CD14-positive monocyte (primary cell): ENCODE results near the gene STK33. TPM values are rescaled to one million over a fixed set of nuclear protein-coding genes. Genes with fewer than 3 reads are reported as not detected.

Experiments
- DNase-seq, 3 donors: peaks; one replicate each; pipeline ENCODE4 v3.0.0-alpha.2; 2011 to 2022
- H2AFZ ChIP-seq: 2 replicates; pipeline ENCODE4 v1.6.0; 2012; ENCODE audit warnings: mild to moderate bottlenecking, low read depth, low read length, inconsistent platforms; ENCODE audit not compliant: insufficient read depth, poor library complexity, severe bottlenecking
- H3K27ac ChIP-seq, 2 donors: 1 replicate in 1 of 2; 2 replicates in 1 of 2; pipeline ENCODE4 v1.5.1; 2012 to 2013; ENCODE audit warnings: low read length in 2 of 2, control low read depth in 1 of 2, inconsistent platforms in 1 of 2, low read depth in 1 of 2, mild to moderate bottlenecking in 1 of 2
- H3K27me3 ChIP-seq, 2 donors: one replicate each; pipeline versions ENCODE4 v1.6.0 to v1.6.1; 2011 to 2013; ENCODE audit warnings: low read length in 2 of 2; ENCODE audit not compliant: control insufficient read depth in 2 of 2, insufficient read depth in 2 of 2
- H3K36me3 ChIP-seq, 2 donors: replicated peaks in 1 of 2; 1 replicate in 1 of 2; 2 replicates in 1 of 2; pipeline versions ENCODE4 v1.5.1 to v1.6.1; 2012 to 2013; ENCODE audit warnings: low read length in 2 of 2, control low read depth in 1 of 2, inconsistent platforms in 1 of 2, mild to moderate bottlenecking in 1 of 2; ENCODE audit not compliant: insufficient read depth in 2 of 2, control insufficient read depth in 1 of 2
- H3K4me1 ChIP-seq, 2 donors: 1 replicate in 1 of 2; 2 replicates in 1 of 2; pipeline versions ENCODE4 v1.5.1 to v1.6.1; 2012 to 2013; ENCODE audit warnings: low read length in 2 of 2, control low read depth in 1 of 2, inconsistent platforms in 1 of 2, mild to moderate bottlenecking in 1 of 2, moderate library complexity in 1 of 2; ENCODE audit not compliant: insufficient read depth in 2 of 2, control insufficient read depth in 1 of 2
- H3K4me2 ChIP-seq: replicated peaks from 2 replicates; pipeline ENCODE3; 2012; ENCODE audit warnings: low read length, moderate library complexity, mild to moderate bottlenecking; ENCODE audit not compliant: poor library complexity, severe bottlenecking; ENCODE audit errors: extremely low read depth
- H3K4me3 ChIP-seq, 3 experiments: fragments of 200-600 bp in 1 of 3; sonication (generic) in 1 of 3; replicated peaks in 1 of 3; 1 replicate in 2 of 3; 2 replicates in 1 of 3; pipeline ENCODE4 v1.5.1; 2011 to 2013; ENCODE audit warnings: low read length in 3 of 3, mild to moderate bottlenecking in 3 of 3, control low read depth in 2 of 3, low read depth in 2 of 3, inconsistent platforms in 1 of 3, moderate library complexity in 1 of 3
- H3K79me2 ChIP-seq: 2 replicates; pipeline ENCODE4 v1.6.0; 2012; ENCODE audit warnings: mild to moderate bottlenecking, control low read depth, inconsistent platforms, low read length, moderate library complexity; ENCODE audit not compliant: insufficient read depth
- H3K9ac ChIP-seq: 2 replicates; pipeline ENCODE4 v1.6.0; 2017; ENCODE audit warnings: low read length, mild to moderate bottlenecking; ENCODE audit not compliant: insufficient read depth, poor library complexity, severe bottlenecking
- H3K9me3 ChIP-seq, 2 donors: replicated peaks in 1 of 2; 1 replicate in 1 of 2; 2 replicates in 1 of 2; pipeline versions ENCODE4 v1.5.1 to v1.6.1; 2012 to 2013; ENCODE audit warnings: low read length in 2 of 2, control low read depth in 1 of 2; ENCODE audit not compliant: control insufficient read depth in 1 of 2, insufficient read depth in 1 of 2
- H4K20me1 ChIP-seq: 2 replicates; pipeline ENCODE4 v1.6.0; 2012; ENCODE audit warnings: mild to moderate bottlenecking, low read length, control low read depth, moderate library complexity; ENCODE audit not compliant: insufficient read depth
- H3K27ac Mint-ChIP-seq, 7 donors: one replicate each; pipeline ENCODE4 v1.8.0; 2020; ENCODE audit warnings: mild to moderate bottlenecking in 7 of 7, mixed read lengths in 7 of 7, moderate library complexity in 6 of 7, inconsistent platforms in 2 of 7
- H3K27me3 Mint-ChIP-seq, 3 donors: one replicate each; pipeline ENCODE4 v1.8.0; 2021 to 2022; ENCODE audit warnings: low read depth in 3 of 3, mild to moderate bottlenecking in 3 of 3, mixed read lengths in 3 of 3, moderate library complexity in 3 of 3, inconsistent platforms in 1 of 3
- H3K36me3 Mint-ChIP-seq, 2 donors: one replicate each; pipeline ENCODE4 v1.8.0; 2020; ENCODE audit warnings: mixed read lengths in 2 of 2, inconsistent platforms in 1 of 2, mild to moderate bottlenecking in 1 of 2
- H3K4me1 Mint-ChIP-seq: one replicate; pipeline ENCODE4 v1.8.0; 2020; ENCODE audit warnings: mild to moderate bottlenecking, mixed read lengths
- H3K4me3 Mint-ChIP-seq, 2 donors: one replicate each; pipeline ENCODE4 v1.8.0; 2020; ENCODE audit warnings: mild to moderate bottlenecking in 2 of 2, mixed read lengths in 2 of 2, moderate library complexity in 1 of 2
- H3K9me3 Mint-ChIP-seq, 7 donors: one replicate each; pipeline ENCODE4 v1.8.0; 2020 to 2022; ENCODE audit warnings: mixed read lengths in 7 of 7, mild to moderate bottlenecking in 6 of 7, moderate library complexity in 6 of 7, inconsistent platforms in 2 of 7
- WGBS: methylation state at CpG from one replicate; pipeline ENCODE4 v1.1.5; 2013; ENCODE audit warnings: missing lambda C conversion rate; ENCODE audit not compliant: insufficient coverage; 5-methylcytosine and 5-hydroxymethylcytosine counted together
- intact Hi-C, 2 donors: fragments of 100-400 bp; cut with micrococcal nuclease; formaldehyde crosslinking; loops; one replicate each; pipeline versions ENCODE4 v1.15.0 to v1.15.1; 2023
- polyA plus RNA-seq, 3 donors: library from polyadenylated mRNA; depleted of rRNA in 1 of 3; unstranded in 2 of 3; stranded (reverse) in 1 of 3; fragments of 300-500 nt in 2 of 3; fragments of >200 nt in 1 of 3; fragmentation: Illumina TruSeq in 2 of 3; gene quantifications; 1 replicate in 2 of 3; 2 replicates in 1 of 3; pipeline ENCODE4 v1.2.3, GENCODE V29; 2012 to 2021
- TF ChIP-seq, protein P1 (sequence below): fragments of 200-600 bp; IDR thresholded peaks from one replicate; pipeline ENCODE4 v1.8.0; 2022; ENCODE audit warnings: antibody characterized with exemption, mild to moderate bottlenecking

STK33 gene
- polyA plus RNA-seq, 3 donors, result not detected

- Histone ChIP-seq H4K20me1 (no peaks in the 10 kb centered on the region), H3K9ac (no peak overlapping the region), H2AFZ (no peak overlapping the region), H3K4me2 (no peak overlapping the region), H3K9me3 (no peaks in the 10 kb centered on the region), H3K36me3 (no peaks in the 10 kb centered on the region), H3K4me1 (peaks cover 5 to 10% of the 10 kb centered on the region in 2 donors), H3K79me2 (no peaks in the 10 kb centered on the region), H3K4me3 (no peak overlapping the region), H3K27ac (no peak overlapping the region), H3K27me3 (peaks cover 9% of the 10 kb centered on the region in 2 donors)
- Mint-ChIP-seq H3K27me3 (peaks cover 10 to 15% (median 14%) of the 10 kb centered on the region in 3 donors), H3K27ac (no peak overlapping the region), H3K4me3 (no peak overlapping the region), H3K4me1 (peaks cover 8% of the 10 kb centered on the region), H3K9me3 (peaks cover 0 to 2% (median 0%) of the 10 kb centered on the region in 7 donors), H3K36me3 (no peaks in the 10 kb centered on the region)
- intact Hi-C loops, result no loop called here
- no CpG with 5 or more reads among the region's 1 CpG for WGBS
- no peak for DNase-seq
- TF ChIP-seq, protein P1, sequence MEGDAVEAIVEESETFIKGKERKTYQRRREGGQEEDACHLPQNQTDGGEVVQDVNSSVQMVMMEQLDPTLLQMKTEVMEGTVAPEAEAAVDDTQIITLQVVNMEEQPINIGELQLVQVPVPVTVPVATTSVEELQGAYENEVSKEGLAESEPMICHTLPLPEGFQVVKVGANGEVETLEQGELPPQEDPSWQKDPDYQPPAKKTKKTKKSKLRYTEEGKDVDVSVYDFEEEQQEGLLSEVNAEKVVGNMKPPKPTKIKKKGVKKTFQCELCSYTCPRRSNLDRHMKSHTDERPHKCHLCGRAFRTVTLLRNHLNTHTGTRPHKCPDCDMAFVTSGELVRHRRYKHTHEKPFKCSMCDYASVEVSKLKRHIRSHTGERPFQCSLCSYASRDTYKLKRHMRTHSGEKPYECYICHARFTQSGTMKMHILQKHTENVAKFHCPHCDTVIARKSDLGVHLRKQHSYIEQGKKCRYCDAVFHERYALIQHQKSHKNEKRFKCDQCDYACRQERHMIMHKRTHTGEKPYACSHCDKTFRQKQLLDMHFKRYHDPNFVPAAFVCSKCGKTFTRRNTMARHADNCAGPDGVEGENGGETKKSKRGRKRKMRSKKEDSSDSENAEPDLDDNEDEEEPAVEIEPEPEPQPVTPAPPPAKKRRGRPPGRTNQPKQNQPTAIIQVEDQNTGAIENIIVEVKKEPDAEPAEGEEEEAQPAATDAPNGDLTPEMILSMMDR, result no peak
Measured at GRCh38 chr11:8598506-8598905, 4.5 kb upstream of the STK33 start.

- H3K4me1 Mint-ChIP-seq, result peaks cover 9% of the 10 kb centered on the region
- intact Hi-C loops, result no loop called here
- no peak overlapping the region for H3K27ac Mint-ChIP-seq
- no peaks in the 10 kb centered on the region for H3K36me3 Mint-ChIP-seq
- peak in 2 of 3 donors; percentile 6 to 40 for DNase-seq
- H3K27me3 Mint-ChIP-seq, result peaks cover 15 to 20% (median 18%) of the 10 kb centered on the region in 3 donors
- no peak overlapping the region for H3K4me3 ChIP-seq
- no peaks in the 10 kb centered on the region for H3K9me3 ChIP-seq
- no CpG with 5 or more reads among the region's 3 CpGs for WGBS
- peaks cover 14 to 16% of the 10 kb centered on the region in 2 donors for H3K27me3 ChIP-seq
- no peak overlapping the region for H3K4me3 Mint-ChIP-seq
- no peaks in the 10 kb centered on the region for H3K36me3 ChIP-seq
- H4K20me1 ChIP-seq, result no peaks in the 10 kb centered on the region
- TF ChIP-seq, protein P1, result no peak
- H3K9ac ChIP-seq, result no peak overlapping the region
- peaks cover 0 to 2% (median 0%) of the 10 kb centered on the region in 7 donors for H3K9me3 Mint-ChIP-seq
- H3K79me2 ChIP-seq, result no peaks in the 10 kb centered on the region
- peaks cover 5 to 10% of the 10 kb centered on the region in 2 donors for H3K4me1 ChIP-seq
- H3K4me2 ChIP-seq, result no peak overlapping the region
- no peak overlapping the region for H2AFZ ChIP-seq
- H3K27ac ChIP-seq, result no peak overlapping the region
Measured at GRCh38 chr11:8597182-8597581, 3.2 kb upstream of the STK33 start.
